GM21360 (cell line): ENCODE measurements around the gene ZNF684.
A peak's percentile ranks its signal among the peaks of the same experiment; 100 is the strongest.
"Not testable (repeated sequence)": the region's sequence is repeated elsewhere in the genome, so short reads cannot be mapped to it uniquely, and the experiment has no call there.

Experiments
- ATAC-seq: cut with Tn5 transposase; IDR thresholded peaks from one replicate; pipeline ENCODE4 v1.9.1; 2021; ENCODE audit warnings: mild to moderate bottlenecking, moderate library complexity; ENCODE audit not compliant: unreplicated experiment

Gene ZNF684

GRCh38 chr1:40531381-40532061, at the start of gene ZNF684:
TSS of gene ZNF684 (plus strand) at chr1:40531637. CDS start at chr1:40533167, 1,530 bp downstream.
- peak; percentile 82 for ATAC-seq

GRCh38 chr1:40495315-40495903, 36.0 kb upstream of the ZNF684 start:
- ATAC-seq = no peak

- ATAC-seq = not testable (repeated sequence)
These were observed 28.8 kb upstream of the ZNF684 start for GRCh38 chr1:40502651-40503050.

DNA sequence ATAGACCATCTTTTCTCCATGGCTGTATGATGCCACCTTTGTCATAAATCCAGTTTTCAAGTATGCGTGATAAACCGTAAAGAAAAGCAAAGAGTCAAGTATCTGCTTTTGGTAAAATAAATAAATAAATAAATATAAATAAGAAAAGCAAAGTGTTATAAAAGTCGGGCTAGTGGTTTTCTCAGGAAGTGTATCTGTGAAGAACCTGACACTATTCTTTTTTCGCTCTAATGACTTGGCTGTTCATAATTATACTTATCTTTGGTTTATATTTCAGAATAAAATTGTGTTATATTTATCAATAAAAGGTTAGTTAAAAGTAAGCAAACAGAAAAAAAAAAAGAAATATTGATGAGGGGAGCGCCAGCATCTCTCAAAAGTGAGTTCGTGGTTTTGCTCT, 23.5 kb upstream of the ZNF684 start:
- no peak for ATAC-seq

DNA sequence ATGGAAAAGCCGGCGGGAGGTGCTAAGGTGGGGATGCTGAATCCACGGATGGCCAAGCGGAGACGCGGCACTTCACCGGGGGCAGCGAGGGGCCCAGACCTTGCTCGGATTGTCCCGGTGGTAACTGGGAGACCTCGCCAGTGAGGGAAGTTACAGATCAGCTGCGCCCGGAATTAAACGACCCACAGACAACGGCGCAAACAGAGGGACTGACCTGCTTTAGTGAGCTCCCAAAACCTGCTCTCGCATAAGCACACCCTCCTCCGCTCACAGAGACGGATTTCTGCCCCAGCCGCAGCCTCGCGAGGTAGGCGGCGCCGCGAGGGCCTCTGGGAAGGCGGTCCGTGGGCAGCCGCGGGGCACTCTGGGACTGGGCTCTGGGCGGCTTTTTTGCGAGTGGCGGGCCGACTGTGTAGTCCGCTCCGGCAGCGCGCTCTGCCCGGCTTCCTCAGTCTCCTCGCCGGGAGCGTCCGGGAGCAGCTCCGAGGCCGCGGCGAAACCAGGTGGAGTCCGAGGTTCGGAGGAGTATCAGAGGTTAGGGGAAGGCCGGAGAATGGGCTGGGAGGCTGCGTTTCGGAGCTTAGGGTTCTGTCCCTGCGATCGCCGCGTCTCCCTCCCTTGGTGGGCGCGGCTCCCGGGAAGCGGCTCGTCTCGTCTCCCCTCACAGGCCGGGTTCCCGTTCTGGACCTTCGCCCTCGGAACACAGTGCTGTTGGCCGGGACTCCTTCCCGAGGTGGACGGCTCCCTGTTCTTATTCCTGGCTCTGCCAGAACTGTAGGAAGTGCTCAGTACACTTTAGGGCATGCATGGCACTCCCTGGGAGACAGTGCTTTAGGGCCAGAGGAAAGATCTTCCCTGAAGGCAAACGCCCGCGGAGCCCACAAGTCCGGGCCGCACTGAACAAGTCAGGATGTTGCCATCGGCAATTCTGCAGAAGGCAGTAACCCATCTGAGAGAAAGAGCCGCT, 22.8 kb upstream of the ZNF684 start, which contains the start of gene EXO5:
Gene EXO5, plus strand, starts transcription at position 393 of the 967 bp plus-strand sequence. CDS start 5,778 bp downstream, outside the sequence.
- ATAC-seq = peak; percentile 83

- no peak for ATAC-seq
These were observed 11.9 kb upstream of the ZNF684 start for GRCh38 chr1:40519517-40519916.

- no peak for ATAC-seq
These were observed 579 bp upstream of the ZNF684 start for GRCh38 chr1:40530735-40531380.

DNA sequence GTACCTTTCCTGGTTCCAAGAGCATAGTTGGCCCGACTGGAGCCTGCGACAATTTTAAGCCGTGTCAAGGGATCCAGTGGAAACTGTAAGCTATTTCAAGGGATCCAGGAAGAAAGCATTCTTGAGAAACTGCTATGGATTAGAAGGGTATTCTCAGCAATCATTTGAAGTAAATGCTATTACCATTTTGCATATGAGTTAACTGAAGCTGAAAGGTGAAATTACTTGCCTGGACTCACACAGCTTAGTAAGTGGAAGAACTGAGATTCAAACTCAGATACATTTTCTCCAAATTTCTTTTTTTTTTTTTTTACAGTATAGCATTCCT, 589 bp downstream of the ZNF684 start:
- no peak for ATAC-seq

- no peak for ATAC-seq
These were observed 1.5 kb downstream of the ZNF684 start for GRCh38 chr1:40532844-40533424.

GRCh38 chr1:40534589-40534988, 3.2 kb downstream of the ZNF684 start:
- no peak for ATAC-seq

DNA sequence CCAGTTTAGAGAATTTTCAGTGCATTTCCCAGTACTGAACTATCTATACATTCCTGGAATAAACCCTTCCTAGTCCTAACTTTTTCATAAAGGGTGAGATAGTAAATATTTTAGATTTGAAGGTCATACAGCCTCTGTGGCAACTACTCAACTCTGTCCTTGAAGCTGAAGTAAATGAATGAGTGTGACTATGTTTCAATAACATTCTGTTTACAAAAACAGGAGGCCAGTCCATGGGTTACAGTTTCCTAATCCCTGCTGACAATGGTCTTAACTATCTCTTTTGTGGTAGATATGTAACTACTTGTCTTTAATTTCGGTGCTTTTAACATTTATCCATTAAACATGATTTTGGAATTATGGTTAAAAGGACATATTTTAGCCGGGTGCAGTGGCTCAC, 4.3 kb downstream of the ZNF684 start:
- no peak for ATAC-seq

- ATAC-seq = no peak
These were observed 7.9 kb downstream of the ZNF684 start for GRCh38 chr1:40539338-40539737.

- no peak for ATAC-seq
These were observed 15.5 kb downstream of the ZNF684 start for GRCh38 chr1:40546957-40547356.

GRCh38 chr1:40553017-40553416, 21.6 kb downstream of the ZNF684 start:
- ATAC-seq = no peak

- ATAC-seq = not testable (repeated sequence)
These were observed 23.4 kb downstream of the ZNF684 start for GRCh38 chr1:40554807-40555206.

DNA sequence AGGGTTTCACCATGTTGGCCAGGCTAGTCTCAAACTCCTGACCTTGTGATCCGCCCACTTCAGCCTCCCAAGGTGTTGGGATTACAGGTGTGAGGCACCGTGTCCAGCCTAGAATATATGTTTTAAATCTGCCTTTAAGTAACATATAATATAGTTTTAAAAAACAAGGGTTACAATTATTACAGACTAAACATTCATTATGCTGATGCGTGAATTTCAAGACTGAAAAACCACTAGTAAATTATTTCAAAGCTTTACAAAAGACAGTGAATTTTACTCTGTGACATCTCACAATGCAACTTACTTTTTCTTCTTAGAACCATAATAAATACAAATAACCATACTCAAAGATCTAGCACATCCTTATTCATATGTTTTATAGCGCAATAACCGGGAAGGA, 24.7 kb downstream of the ZNF684 start:
- ATAC-seq = no peak

GRCh38 chr1:40558241-40558640, 26.8 kb downstream of the ZNF684 start:
- not testable (repeated sequence) for ATAC-seq

GRCh38 chr1:40562185-40562584, 30.7 kb downstream of the ZNF684 start:
- ATAC-seq = no peak

DNA sequence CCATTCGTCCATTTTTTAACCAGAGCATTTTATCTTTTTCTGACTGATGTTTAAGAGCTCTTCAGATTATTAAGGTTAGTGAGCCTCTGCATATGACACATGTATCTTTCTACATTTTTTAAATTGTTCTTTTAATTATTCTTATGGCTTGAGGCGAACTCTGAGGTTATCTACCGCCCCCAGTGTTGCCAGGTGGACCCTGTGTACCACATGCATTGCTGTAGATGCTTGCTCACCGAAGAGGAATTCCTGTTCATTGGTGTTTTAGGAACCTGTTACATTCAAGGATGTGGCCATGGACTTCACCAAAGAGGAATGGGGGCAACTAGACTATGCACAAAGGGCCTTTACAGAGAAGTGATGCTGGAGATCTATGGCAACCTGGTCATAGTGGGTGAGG, 31.8 kb downstream of the ZNF684 start:
- ATAC-seq = no peak

- ATAC-seq = no peak
These were observed 33.1 kb downstream of the ZNF684 start for GRCh38 chr1:40564506-40564905.

DNA sequence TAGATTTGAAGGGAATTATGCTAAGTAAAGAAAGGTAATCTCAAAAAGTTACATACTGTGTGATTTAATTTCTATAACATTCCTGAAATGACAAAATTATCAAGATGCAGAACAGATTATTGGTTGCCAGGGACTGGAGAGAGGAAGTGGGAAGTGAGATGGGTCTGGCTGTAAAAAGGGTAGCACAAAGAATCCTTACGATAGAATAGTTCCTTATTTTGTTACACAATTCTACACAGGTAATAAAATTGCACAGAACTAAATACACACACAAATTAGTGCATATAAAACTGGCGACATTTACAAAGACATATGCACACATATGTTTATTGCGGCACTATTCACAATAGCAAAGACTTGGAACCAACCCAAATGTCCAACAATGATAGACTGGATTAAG, 33.5 kb downstream of the ZNF684 start:
- no peak for ATAC-seq
